H1 (cell line): ENCODE measurements around the gene USP17L30.
"Not testable (repeated sequence)": the region's sequence is repeated elsewhere in the genome, so short reads cannot be mapped to it uniquely, and the experiment has no call there.

Experiments used
- CEBPB ChIP-seq: IDR thresholded peaks from 2 replicates; pipeline ENCODE4 v1.6.1; 2012; ENCODE audit warnings: low read depth, low read length
- CTCF ChIP-seq, 3 experiments: IDR thresholded peaks; 1 replicate in 2 of 3; 2 replicates in 1 of 3; pipeline versions ENCODE4 v1.5.1 to v1.6.1; 2011; ENCODE audit warnings: low read length in 3 of 3, mild to moderate bottlenecking in 3 of 3, inconsistent platforms in 2 of 3, low read depth in 1 of 3, moderate library complexity in 1 of 3; ENCODE audit not compliant: insufficient read depth in 1 of 3; ENCODE audit errors: control extremely low read depth in 1 of 3
- RAD21 ChIP-seq, 2 experiments: IDR thresholded peaks in 1 of 2; conservative IDR thresholded peaks in 1 of 2; 2 replicates each; pipeline ENCODE4 v1.6.1; 2011; ENCODE audit warnings: low read depth in 2 of 2, low read length in 2 of 2, improper control_type of control experiment in 1 of 2, inconsistent platforms in 1 of 2, mild to moderate bottlenecking in 1 of 2, moderate library complexity in 1 of 2

- TF ChIP-seq CTCF (IDR thresholded peaks at IDR 0.05; ENCODE audit: control extremely low read depth in 1 of 3, insufficient read depth in 1 of 3, low read depth in 1 of 3, low read length in 3 of 3); CEBPB; RAD21 (IDR thresholded peaks at IDR 0.05 in 1 of 2, conservative IDR thresholded peaks at IDR 0.05 in 1 of 2; ENCODE audit: low read depth in 2 of 2, low read length in 2 of 2): not testable (repeated sequence)
Observed at GRCh38 chr4:9339103-9339502, 23.8 kb upstream of the USP17L30 start, which contains the start of gene USP17L5.
